Liver (tissue), 9 donors: Measurements from ENCODE around the gene PRC1. TPM values are rescaled to one million over a fixed set of nuclear protein-coding genes. Genes with fewer than 3 reads are reported as not detected.

ENCODE experiments used
- DNase-seq: peaks from one replicate; pipeline ENCODE4 v3.0.0-alpha.2; 2017; ENCODE audit warnings: low spot score
- H3K27ac ChIP-seq, 2 donors: one replicate each; pipeline ENCODE4 v1.7.0; 2013; ENCODE audit warnings: inconsistent platforms in 2 of 2, low read length in 2 of 2, control low read depth in 1 of 2, low read depth in 1 of 2, mild to moderate bottlenecking in 1 of 2
- H3K27me3 ChIP-seq, 4 donors: one replicate each; pipeline versions ENCODE4 v1.6.1 to v1.7.0; 2013; ENCODE audit warnings: low read length in 3 of 4, inconsistent platforms in 1 of 4, mild to moderate bottlenecking in 1 of 4, moderate library complexity in 1 of 4; ENCODE audit not compliant: control insufficient read depth in 4 of 4, insufficient read depth in 4 of 4
- H3K36me3 ChIP-seq, 4 donors: one replicate each; pipeline versions ENCODE4 v1.6.1 to v1.7.0; 2013; ENCODE audit warnings: low read length in 3 of 4, mild to moderate bottlenecking in 3 of 4, low read depth in 1 of 4, moderate library complexity in 1 of 4; ENCODE audit not compliant: control insufficient read depth in 4 of 4, insufficient read depth in 3 of 4
- H3K4me1 ChIP-seq, 4 donors: one replicate each; pipeline versions ENCODE4 v1.6.1 to v1.7.0; 2013; ENCODE audit warnings: low read length in 3 of 4, mild to moderate bottlenecking in 3 of 4, moderate library complexity in 1 of 4; ENCODE audit not compliant: control insufficient read depth in 4 of 4, insufficient read depth in 4 of 4
- H3K4me3 ChIP-seq, 3 donors: one replicate each; pipeline versions ENCODE4 v1.6.1 to v1.7.0; 2013; ENCODE audit warnings: low read length in 3 of 3, control low read depth in 1 of 3, low read depth in 1 of 3, mild to moderate bottlenecking in 1 of 3
- H3K9ac ChIP-seq, 2 donors: one replicate each; pipeline ENCODE4 v1.7.0; 2013; ENCODE audit warnings: low read length in 2 of 2, mild to moderate bottlenecking in 2 of 2, moderate library complexity in 2 of 2, control low read depth in 1 of 2, low read depth in 1 of 2
- H3K9me3 ChIP-seq, 4 donors: one replicate each; pipeline versions ENCODE4 v1.6.1 to v1.7.0; 2013; ENCODE audit warnings: low read length in 3 of 4; ENCODE audit not compliant: control insufficient read depth in 4 of 4
- EGR1 ChIP-seq, 2 donors: IDR thresholded peaks; 2 replicates each; pipeline ENCODE4 v1.6.1; 2016 to 2018; ENCODE audit warnings: antibody characterized with exemption in 2 of 2, low read depth in 2 of 2
- FOXA1 ChIP-seq: IDR thresholded peaks from 2 replicates; pipeline ENCODE4 v1.6.1; 2016; ENCODE audit warnings: antibody characterized with exemption
- FOXA2 ChIP-seq: IDR thresholded peaks from 2 replicates; pipeline ENCODE4 v1.6.1; 2016; ENCODE audit warnings: antibody characterized with exemption
- GABPA ChIP-seq, 2 donors: IDR thresholded peaks in 1 of 2; conservative IDR thresholded peaks in 1 of 2; 2 replicates each; pipeline ENCODE4 v1.6.1; 2016; ENCODE audit warnings: antibody characterized with exemption in 2 of 2, mild to moderate bottlenecking in 1 of 2, moderate library complexity in 1 of 2
- HNF4G ChIP-seq: IDR thresholded peaks from 2 replicates; pipeline ENCODE4 v1.6.1; 2016; ENCODE audit warnings: antibody characterized with exemption
- JUND ChIP-seq, 2 donors: IDR thresholded peaks; 2 replicates each; pipeline ENCODE4 v1.6.1; 2016; ENCODE audit warnings: antibody characterized with exemption in 2 of 2
- NR2F2 ChIP-seq: IDR thresholded peaks from 2 replicates; pipeline ENCODE4 v1.6.1; 2016; ENCODE audit warnings: antibody characterized with exemption
- RXRA ChIP-seq, 2 donors: IDR thresholded peaks; 2 replicates each; pipeline ENCODE4 v1.6.1; 2017 to 2018; ENCODE audit warnings: antibody characterized with exemption in 2 of 2, mild to moderate bottlenecking in 1 of 2
- SP1 ChIP-seq: IDR thresholded peaks from 2 replicates; pipeline ENCODE4 v1.6.1; 2018; ENCODE audit warnings: antibody characterized with exemption, mild to moderate bottlenecking
- WGBS: extraction: QIAGEN DNeasy Blood & Tissue Kit; methylation state at CpG from one replicate; pipeline ENCODE4 v1.1.7; 2013; 5-methylcytosine and 5-hydroxymethylcytosine counted together
- polyA plus RNA-seq, 2 donors: library from polyadenylated mRNA; stranded (reverse) in 1 of 2; unstranded in 1 of 2; fragments of 200-250 nt in 1 of 2; fragments of >200 nt in 1 of 2; fragmentation: Nextera tagmentation in 1 of 2; extraction: Ambion mirVana in 1 of 2; gene quantifications; one replicate each; pipeline versions ENCODE4 v1.2.1 to v1.2.3, GENCODE V29; 2013 to 2015
- total RNA-seq, 2 donors: library from RNA; depleted of rRNA; stranded (reverse); fragments of >200 nt; gene quantifications; one replicate each; pipeline ENCODE4 v1.2.3, GENCODE V29; 2014
- TF ChIP-seq, protein P1 (sequence below): IDR thresholded peaks from 2 replicates; pipeline ENCODE4 v1.6.1; 2016; ENCODE audit warnings: antibody characterized with exemption
- TF ChIP-seq, protein P2 (sequence below): IDR thresholded peaks from 2 replicates; pipeline ENCODE4 v1.6.1; 2016; ENCODE audit warnings: antibody characterized with exemption
- TF ChIP-seq, protein P3 (sequence below): fragments of 150-350 bp; IDR thresholded peaks from 2 replicates; pipeline ENCODE4 v1.5.1; 2017; ENCODE audit warnings: improper control_type of control experiment, low read depth, low read length; ENCODE audit not compliant: missing input control
- TF ChIP-seq, protein P4 (sequence below): IDR thresholded peaks from 2 replicates; pipeline ENCODE4 v1.6.1; 2016; ENCODE audit warnings: antibody characterized with exemption, mild to moderate bottlenecking
- donor health status: healthy.
- donor health status: healthy.
- donor health status: healthy.
- donor health status: healthy.
- donor health status: healthy.

The PRC1 gene
- total and polyA plus RNA-seq, 4 donors, result 2.1 to 128 (median 5.6) TPM

DNA sequence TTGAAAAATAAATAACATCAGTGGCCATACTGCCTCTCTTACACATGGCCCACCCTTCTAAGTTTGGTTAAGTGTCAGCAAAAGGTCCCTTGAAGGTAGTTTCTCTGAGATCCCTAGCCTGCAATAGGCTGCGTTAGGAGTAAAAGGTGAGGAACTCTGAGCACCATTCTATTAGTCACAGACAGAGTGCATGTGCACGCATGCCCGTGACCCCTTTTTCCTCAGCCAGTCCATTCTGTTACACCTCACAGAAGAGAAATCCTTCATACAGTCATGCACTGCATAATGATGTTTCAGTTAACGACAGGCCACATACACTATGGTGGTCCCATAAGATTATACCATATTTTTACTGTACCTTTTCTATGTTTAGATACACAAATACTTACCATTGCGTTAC, 27.1 kb downstream of the PRC1 start:
- TF ChIP-seq JUND (IDR thresholded peaks at IDR 0.05) (no peak), RXRA (IDR thresholded peaks at IDR 0.05) (no peak), HNF4G (no peak), FOXA2 (no peak), FOXA1 (no peak), EGR1 (IDR thresholded peaks at IDR 0.05; ENCODE audit: low read depth in 2 of 2) (no peak), GABPA (IDR thresholded peaks at IDR 0.05 in 1 of 2, conservative IDR thresholded peaks at IDR 0.05 in 1 of 2) (no peak), NR2F2 (no peak), SP1 (no peak)
- TF ChIP-seq, protein P1, sequence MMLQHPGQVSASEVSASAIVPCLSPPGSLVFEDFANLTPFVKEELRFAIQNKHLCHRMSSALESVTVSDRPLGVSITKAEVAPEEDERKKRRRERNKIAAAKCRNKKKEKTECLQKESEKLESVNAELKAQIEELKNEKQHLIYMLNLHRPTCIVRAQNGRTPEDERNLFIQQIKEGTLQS, result no peak
- TF ChIP-seq, protein P2, sequence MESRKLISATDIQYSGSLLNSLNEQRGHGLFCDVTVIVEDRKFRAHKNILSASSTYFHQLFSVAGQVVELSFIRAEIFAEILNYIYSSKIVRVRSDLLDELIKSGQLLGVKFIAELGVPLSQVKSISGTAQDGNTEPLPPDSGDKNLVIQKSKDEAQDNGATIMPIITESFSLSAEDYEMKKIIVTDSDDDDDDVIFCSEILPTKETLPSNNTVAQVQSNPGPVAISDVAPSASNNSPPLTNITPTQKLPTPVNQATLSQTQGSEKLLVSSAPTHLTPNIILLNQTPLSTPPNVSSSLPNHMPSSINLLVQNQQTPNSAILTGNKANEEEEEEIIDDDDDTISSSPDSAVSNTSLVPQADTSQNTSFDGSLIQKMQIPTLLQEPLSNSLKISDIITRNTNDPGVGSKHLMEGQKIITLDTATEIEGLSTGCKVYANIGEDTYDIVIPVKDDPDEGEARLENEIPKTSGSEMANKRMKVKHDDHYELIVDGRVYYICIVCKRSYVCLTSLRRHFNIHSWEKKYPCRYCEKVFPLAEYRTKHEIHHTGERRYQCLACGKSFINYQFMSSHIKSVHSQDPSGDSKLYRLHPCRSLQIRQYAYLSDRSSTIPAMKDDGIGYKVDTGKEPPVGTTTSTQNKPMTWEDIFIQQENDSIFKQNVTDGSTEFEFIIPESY, result no peak
- TF ChIP-seq, protein P3, sequence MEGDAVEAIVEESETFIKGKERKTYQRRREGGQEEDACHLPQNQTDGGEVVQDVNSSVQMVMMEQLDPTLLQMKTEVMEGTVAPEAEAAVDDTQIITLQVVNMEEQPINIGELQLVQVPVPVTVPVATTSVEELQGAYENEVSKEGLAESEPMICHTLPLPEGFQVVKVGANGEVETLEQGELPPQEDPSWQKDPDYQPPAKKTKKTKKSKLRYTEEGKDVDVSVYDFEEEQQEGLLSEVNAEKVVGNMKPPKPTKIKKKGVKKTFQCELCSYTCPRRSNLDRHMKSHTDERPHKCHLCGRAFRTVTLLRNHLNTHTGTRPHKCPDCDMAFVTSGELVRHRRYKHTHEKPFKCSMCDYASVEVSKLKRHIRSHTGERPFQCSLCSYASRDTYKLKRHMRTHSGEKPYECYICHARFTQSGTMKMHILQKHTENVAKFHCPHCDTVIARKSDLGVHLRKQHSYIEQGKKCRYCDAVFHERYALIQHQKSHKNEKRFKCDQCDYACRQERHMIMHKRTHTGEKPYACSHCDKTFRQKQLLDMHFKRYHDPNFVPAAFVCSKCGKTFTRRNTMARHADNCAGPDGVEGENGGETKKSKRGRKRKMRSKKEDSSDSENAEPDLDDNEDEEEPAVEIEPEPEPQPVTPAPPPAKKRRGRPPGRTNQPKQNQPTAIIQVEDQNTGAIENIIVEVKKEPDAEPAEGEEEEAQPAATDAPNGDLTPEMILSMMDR, result no peak
- TF ChIP-seq, protein P4, sequence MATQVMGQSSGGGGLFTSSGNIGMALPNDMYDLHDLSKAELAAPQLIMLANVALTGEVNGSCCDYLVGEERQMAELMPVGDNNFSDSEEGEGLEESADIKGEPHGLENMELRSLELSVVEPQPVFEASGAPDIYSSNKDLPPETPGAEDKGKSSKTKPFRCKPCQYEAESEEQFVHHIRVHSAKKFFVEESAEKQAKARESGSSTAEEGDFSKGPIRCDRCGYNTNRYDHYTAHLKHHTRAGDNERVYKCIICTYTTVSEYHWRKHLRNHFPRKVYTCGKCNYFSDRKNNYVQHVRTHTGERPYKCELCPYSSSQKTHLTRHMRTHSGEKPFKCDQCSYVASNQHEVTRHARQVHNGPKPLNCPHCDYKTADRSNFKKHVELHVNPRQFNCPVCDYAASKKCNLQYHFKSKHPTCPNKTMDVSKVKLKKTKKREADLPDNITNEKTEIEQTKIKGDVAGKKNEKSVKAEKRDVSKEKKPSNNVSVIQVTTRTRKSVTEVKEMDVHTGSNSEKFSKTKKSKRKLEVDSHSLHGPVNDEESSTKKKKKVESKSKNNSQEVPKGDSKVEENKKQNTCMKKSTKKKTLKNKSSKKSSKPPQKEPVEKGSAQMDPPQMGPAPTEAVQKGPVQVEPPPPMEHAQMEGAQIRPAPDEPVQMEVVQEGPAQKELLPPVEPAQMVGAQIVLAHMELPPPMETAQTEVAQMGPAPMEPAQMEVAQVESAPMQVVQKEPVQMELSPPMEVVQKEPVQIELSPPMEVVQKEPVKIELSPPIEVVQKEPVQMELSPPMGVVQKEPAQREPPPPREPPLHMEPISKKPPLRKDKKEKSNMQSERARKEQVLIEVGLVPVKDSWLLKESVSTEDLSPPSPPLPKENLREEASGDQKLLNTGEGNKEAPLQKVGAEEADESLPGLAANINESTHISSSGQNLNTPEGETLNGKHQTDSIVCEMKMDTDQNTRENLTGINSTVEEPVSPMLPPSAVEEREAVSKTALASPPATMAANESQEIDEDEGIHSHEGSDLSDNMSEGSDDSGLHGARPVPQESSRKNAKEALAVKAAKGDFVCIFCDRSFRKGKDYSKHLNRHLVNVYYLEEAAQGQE, result no peak
- WGBS, result 96% methylated on average over 5 of the region's 5 CpGs

DNA sequence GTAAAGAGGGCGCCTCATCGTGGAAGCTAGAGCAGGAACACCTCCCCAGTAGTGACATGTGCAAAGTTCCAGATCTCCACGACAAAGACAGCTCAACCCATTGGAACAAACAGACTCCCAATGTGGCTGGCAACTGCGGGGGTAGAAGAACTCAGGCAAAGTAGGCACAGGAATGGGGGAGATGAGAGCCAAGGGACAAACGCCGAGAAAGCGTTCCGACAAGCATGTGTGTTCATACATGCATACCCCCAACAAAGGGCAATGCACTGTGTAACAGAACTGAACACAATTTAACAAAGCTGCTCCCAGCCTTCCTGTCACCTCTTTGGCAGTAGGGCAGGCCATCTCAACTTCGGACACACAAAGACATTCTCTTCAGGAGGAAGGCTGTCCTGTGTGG, 28.1 kb downstream of the PRC1 start:
- H3K36me3 ChIP-seq, result peaks cover under 1 to 25% (median 6%) of the 10 kb centered on the region in 4 donors
- no peaks in the 10 kb centered on the region for H3K9me3 ChIP-seq
- 94% methylated on average over 9 of the region's 9 CpGs for WGBS
- no peaks in the 10 kb centered on the region for H3K27me3 ChIP-seq
- H3K9ac ChIP-seq, result no peak overlapping the region
- DNase-seq, result no peak
- no peaks in the 10 kb centered on the region for H3K4me1 ChIP-seq
- TF ChIP-seq, protein P4, result no peak
- H3K27ac ChIP-seq, result no peak overlapping the region
- no peak overlapping the region for H3K4me3 ChIP-seq

More for the DNA sequence above, 27.1 kb downstream of the PRC1 start:
- no peak overlapping the region for H3K9ac ChIP-seq
- no peak overlapping the region for H3K27ac ChIP-seq
- no peak for DNase-seq
- no peaks in the 10 kb centered on the region for H3K4me1 ChIP-seq
- no peaks in the 10 kb centered on the region for H3K27me3 ChIP-seq
- H3K4me3 ChIP-seq, result no peak overlapping the region
- no peaks in the 10 kb centered on the region for H3K9me3 ChIP-seq
- H3K36me3 ChIP-seq, result peaks cover 0 to 17% (median 3%) of the 10 kb centered on the region in 4 donors
